ENCODE results near the gene SUSD1. TPM values are rescaled to one million over a fixed set of nuclear protein-coding genes. Genes with fewer than 3 reads are reported as not detected.

The SUSD1 gene
- total RNA-seq, 1 donor from 2014 or later = 15.7 TPM

- Mint-ChIP-seq H3K4me3 (no peak overlapping the region), H3K9me3 (peaks cover 5% of the 10 kb centered on the region), H3K36me3 (ENCODE audit: low read depth) (peaks cover 12% of the 10 kb centered on the region), H3K4me1 (peaks cover 8% of the 10 kb centered on the region), H3K27ac (no peak overlapping the region), H3K27me3 (no peaks in the 10 kb centered on the region)
- no peak for TF ChIP-seq CTCF (IDR thresholded peaks at IDR 0.05)
- DNase-seq = no peak
- intact Hi-C loops (cut with micrococcal nuclease) = no loop called here
- ATAC-seq (ENCODE audit: low read depth) = no peak
- ChIA-PET CTCF (interaction anchor here (1.2 to 5.8 kb wide), 3 partner anchors 9 to 277 kb away, joined by 6 to 35 read pairs (median 7); no protein-coding TSS in a partner anchor), POLR2A (interaction anchor here (0.9 kb wide), 1 partner anchor 8 kb away, joined by 3 read pairs; no protein-coding TSS in a partner anchor)
Measured at GRCh38 chr9:112084334-112084733, 90.8 kb downstream of the SUSD1 start.

- ChIA-PET POLR2A (no interaction called here), CTCF (interaction anchor here (1.0 to 1.6 kb wide), 2 partner anchors 280 to 322 kb away, joined by 5 to 6 read pairs; no protein-coding TSS in a partner anchor)
- Mint-ChIP-seq H3K4me3 (no peak overlapping the region), H3K9me3 (peaks cover 5% of the 10 kb centered on the region), H3K27me3 (no peaks in the 10 kb centered on the region), H3K36me3 (ENCODE audit: low read depth) (peaks cover 7% of the 10 kb centered on the region), H3K4me1 (peaks cover 26% of the 10 kb centered on the region), H3K27ac (no peak overlapping the region)
- no peak for TF ChIP-seq CTCF (IDR thresholded peaks at IDR 0.05)
- no peak for ATAC-seq (ENCODE audit: low read depth)
- DNase-seq = no peak
- intact Hi-C loops (cut with micrococcal nuclease) = no loop called here
Measured at GRCh38 chr9:112081918-112082729, 93.0 kb downstream of the SUSD1 start.

- DNase-seq = no peak
- no peak overlapping the region for H3K27ac Mint-ChIP-seq
- CTCF ChIA-PET = interaction anchor here (1.6 kb wide), 1 partner anchor 321 kb away, joined by 5 read pairs; no protein-coding TSS in a partner anchor
- peaks cover 5% of the 10 kb centered on the region for H3K9me3 Mint-ChIP-seq
- no peak for TF ChIP-seq CTCF (IDR thresholded peaks at IDR 0.05)
- POLR2A ChIA-PET = no interaction called here
- ATAC-seq (ENCODE audit: low read depth) = no peak
- H3K27me3 Mint-ChIP-seq = no peaks in the 10 kb centered on the region
- peaks cover 7% of the 10 kb centered on the region for H3K36me3 Mint-ChIP-seq (ENCODE audit: low read depth)
- no peak overlapping the region for H3K4me3 Mint-ChIP-seq
- H3K4me1 Mint-ChIP-seq = peaks cover 38% of the 10 kb centered on the region
- intact Hi-C loops (cut with micrococcal nuclease) = no loop called here
Measured at GRCh38 chr9:112080831-112081542, 94.1 kb downstream of the SUSD1 start.

GRCh38 chr9:112078432-112078831, 96.7 kb downstream of the SUSD1 start:
- ChIA-PET CTCF (interaction anchor here (0.6 to 7.6 kb wide), 3 partner anchors 33 to 318 kb away, joined by 3 to 121 read pairs (median 6); no protein-coding TSS in a partner anchor), POLR2A (interaction anchor here (0.7 to 7.8 kb wide), 8 partner anchors 47 to 319 kb away, joined by 3 to 208 read pairs (median 6); partner anchors contain the start of genes HSDL2 and PTBP3)
- peak overlapping the region; percentile 82 for H3K27ac Mint-ChIP-seq
- peaks cover 5% of the 10 kb centered on the region for H3K9me3 Mint-ChIP-seq
- H3K36me3 Mint-ChIP-seq (ENCODE audit: low read depth) = peaks cover 4% of the 10 kb centered on the region
- DNase-seq (no peak), ATAC-seq (ENCODE audit: low read depth) (peak; percentile 55)
- H3K4me3 Mint-ChIP-seq = peak overlapping the region; percentile 75
- no peaks in the 10 kb centered on the region for H3K27me3 Mint-ChIP-seq
- TF ChIP-seq CTCF (IDR thresholded peaks at IDR 0.05) = no peak
- H3K4me1 Mint-ChIP-seq = peaks cover 54% of the 10 kb centered on the region
- intact Hi-C loops (cut with micrococcal nuclease) = loop anchor here (1.0 kb wide), 1 partner anchor 480 kb away; no protein-coding TSS in a partner anchor

Measured in activated B cell treated with CpG ODN at 0.5 μM for 24 hours (primary cell).